Measurements from ENCODE around the gene CHI3L1.

CHI3L1 gene

DNA sequence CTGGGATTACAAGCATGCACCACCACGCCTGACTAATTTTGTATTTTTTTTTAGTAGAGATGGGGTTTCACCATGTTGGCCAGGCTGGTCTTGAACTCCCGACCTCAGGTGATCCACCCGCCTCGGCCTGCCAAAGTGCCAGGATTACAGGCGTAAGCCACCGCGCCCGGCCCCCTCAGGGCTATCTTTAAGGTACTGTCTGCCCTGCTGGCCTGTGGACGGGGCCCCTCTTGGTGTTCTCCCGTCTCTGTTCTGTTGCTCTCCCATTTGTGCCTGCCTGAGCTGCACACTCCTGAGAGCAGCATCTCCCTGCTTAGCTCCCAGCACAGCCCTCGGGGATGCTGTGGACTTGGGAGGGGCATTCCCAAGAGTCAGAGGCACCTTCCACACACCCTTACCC lies 24.8 kb downstream of the CHI3L1 start:
- H3K9ac ChIP-seq = no peak overlapping the region
- peaks cover 24% of the 10 kb centered on the region for H3K27me3 ChIP-seq (ENCODE audit: insufficient read depth, low read depth)
- H3K79me2 ChIP-seq (ENCODE audit: insufficient read depth, low read depth) = no peaks in the 10 kb centered on the region
- no peaks in the 10 kb centered on the region for H3K4me1 ChIP-seq (ENCODE audit: low read depth, poor library complexity, severe bottlenecking)
- no peak overlapping the region for H3K4me3 ChIP-seq (IDR thresholded peaks at IDR 0.05; ENCODE audit: insufficient read depth, low read depth, low read length)
- no peak overlapping the region for H2AFZ ChIP-seq (ENCODE audit: low read depth)
- H3K36me3 ChIP-seq (ENCODE audit: insufficient read depth) = no peaks in the 10 kb centered on the region
- H4K20me1 ChIP-seq (ENCODE audit: insufficient read depth) = no peaks in the 10 kb centered on the region
- H3K4me2 ChIP-seq = no peak overlapping the region
- TF ChIP-seq, protein P1, sequence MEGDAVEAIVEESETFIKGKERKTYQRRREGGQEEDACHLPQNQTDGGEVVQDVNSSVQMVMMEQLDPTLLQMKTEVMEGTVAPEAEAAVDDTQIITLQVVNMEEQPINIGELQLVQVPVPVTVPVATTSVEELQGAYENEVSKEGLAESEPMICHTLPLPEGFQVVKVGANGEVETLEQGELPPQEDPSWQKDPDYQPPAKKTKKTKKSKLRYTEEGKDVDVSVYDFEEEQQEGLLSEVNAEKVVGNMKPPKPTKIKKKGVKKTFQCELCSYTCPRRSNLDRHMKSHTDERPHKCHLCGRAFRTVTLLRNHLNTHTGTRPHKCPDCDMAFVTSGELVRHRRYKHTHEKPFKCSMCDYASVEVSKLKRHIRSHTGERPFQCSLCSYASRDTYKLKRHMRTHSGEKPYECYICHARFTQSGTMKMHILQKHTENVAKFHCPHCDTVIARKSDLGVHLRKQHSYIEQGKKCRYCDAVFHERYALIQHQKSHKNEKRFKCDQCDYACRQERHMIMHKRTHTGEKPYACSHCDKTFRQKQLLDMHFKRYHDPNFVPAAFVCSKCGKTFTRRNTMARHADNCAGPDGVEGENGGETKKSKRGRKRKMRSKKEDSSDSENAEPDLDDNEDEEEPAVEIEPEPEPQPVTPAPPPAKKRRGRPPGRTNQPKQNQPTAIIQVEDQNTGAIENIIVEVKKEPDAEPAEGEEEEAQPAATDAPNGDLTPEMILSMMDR (conservative IDR thresholded peaks at IDR 0.05; ENCODE audit: low read depth, low read length) = no peak
- no peak overlapping the region for H3K27ac ChIP-seq

DNA sequence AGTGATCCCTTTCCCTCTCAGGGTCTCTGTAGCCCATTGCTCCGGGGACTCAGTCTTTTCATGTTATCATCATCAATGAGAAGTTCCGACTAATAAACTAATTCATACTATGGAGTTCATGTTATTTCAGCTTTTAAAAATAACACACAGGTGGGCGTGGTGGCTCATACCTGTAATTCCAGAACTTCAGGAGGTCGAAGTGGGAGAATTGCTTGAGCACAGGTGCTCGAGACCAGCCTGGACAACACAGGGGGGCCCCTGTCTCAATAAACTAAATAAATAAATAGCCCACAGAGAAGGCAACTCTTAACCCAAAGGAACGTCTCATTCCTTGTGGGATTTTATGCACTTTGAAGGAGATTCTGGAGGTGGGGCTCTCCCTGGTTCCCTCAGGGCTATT lies 25.3 kb downstream of the CHI3L1 start:
- Histone ChIP-seq H4K20me1 (ENCODE audit: insufficient read depth) (no peaks in the 10 kb centered on the region), H3K27me3 (ENCODE audit: insufficient read depth, low read depth) (peaks cover 24% of the 10 kb centered on the region), H3K27ac (no peak overlapping the region), H3K4me3 (IDR thresholded peaks at IDR 0.05; ENCODE audit: insufficient read depth, low read depth, low read length) (no peak overlapping the region), H2AFZ (ENCODE audit: low read depth) (no peak overlapping the region), H3K79me2 (ENCODE audit: insufficient read depth, low read depth) (no peaks in the 10 kb centered on the region), H3K4me2 (no peak overlapping the region), H3K4me1 (ENCODE audit: low read depth, poor library complexity, severe bottlenecking) (no peaks in the 10 kb centered on the region), H3K9ac (no peak overlapping the region), H3K36me3 (ENCODE audit: insufficient read depth) (no peaks in the 10 kb centered on the region)
- TF ChIP-seq, protein P1 (conservative IDR thresholded peaks at IDR 0.05; ENCODE audit: low read depth, low read length) = no peak

DNA sequence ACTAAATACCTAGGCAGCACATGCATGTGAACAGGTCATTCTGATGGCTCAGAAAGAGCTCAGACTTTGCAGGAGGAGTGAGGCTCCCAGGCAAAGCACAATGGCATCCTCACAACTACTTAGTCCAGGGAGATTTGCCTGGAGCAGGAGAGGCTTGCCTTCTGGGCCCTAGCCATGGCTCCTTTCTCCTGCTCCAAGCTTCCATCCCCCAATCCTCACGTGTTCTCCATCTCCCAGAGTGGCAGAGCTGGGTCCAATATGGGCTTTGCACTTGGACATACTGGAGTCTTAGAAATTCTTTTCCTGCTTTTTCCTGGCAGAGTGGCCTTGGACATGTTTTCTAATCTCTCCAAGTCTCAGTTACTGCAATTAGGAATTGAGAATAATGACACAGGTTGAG lies 26.7 kb downstream of the CHI3L1 start:
- H2AFZ ChIP-seq (ENCODE audit: low read depth) = no peak overlapping the region
- no peaks in the 10 kb centered on the region for H3K79me2 ChIP-seq (ENCODE audit: insufficient read depth, low read depth)
- H3K9ac ChIP-seq = no peak overlapping the region
- H3K4me1 ChIP-seq (ENCODE audit: low read depth, poor library complexity, severe bottlenecking) = no peaks in the 10 kb centered on the region
- H3K27me3 ChIP-seq (ENCODE audit: insufficient read depth, low read depth) = peaks cover 17% of the 10 kb centered on the region; the same call in 1 of the 2 replicates
- no peak overlapping the region for H3K27ac ChIP-seq
- TF ChIP-seq, protein P1 (conservative IDR thresholded peaks at IDR 0.05; ENCODE audit: low read depth, low read length) = no peak
- H4K20me1 ChIP-seq (ENCODE audit: insufficient read depth) = no peaks in the 10 kb centered on the region
- H3K36me3 ChIP-seq (ENCODE audit: insufficient read depth) = no peaks in the 10 kb centered on the region
- H3K4me2 ChIP-seq = no peak overlapping the region
- H3K4me3 ChIP-seq (IDR thresholded peaks at IDR 0.05; ENCODE audit: insufficient read depth, low read depth, low read length) = no peak overlapping the region

DNA sequence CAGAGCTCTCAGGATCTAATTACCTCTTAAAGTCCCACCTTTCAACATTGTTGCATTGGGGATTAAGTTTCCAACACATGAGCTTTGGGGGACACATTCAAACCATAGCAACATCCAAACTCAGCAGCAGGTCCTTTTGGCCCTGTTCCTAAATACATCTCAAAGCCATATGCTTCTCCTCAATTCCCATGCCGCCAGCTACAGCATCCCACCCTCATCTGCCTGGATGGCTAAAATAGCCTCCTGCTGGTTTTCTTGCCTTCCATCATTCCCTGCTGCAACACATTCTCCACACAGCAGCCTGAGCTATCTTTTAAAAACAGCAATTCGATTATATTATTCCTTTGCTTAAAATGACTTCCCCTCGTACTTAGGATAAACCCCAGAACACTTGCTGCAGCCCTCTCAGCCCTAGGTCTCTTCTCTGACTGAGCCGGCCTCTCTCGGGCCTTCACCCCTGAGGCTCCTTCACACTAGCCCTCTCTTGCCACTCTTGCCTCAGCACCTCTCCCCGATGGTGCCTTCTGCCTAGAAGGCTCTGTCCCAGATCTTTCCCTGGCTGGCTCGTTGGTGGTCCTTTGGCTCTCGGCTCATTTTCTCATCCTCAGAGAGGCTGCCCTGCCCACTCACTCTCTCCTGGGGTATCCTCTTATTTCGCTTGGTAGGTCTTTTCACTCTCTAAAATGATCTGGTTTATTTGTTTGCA lies 27.4 kb downstream of the CHI3L1 start:
- Histone ChIP-seq H3K4me3 (IDR thresholded peaks at IDR 0.05; ENCODE audit: insufficient read depth, low read depth, low read length) (no peak overlapping the region), H3K79me2 (ENCODE audit: insufficient read depth, low read depth) (no peaks in the 10 kb centered on the region), H3K4me1 (ENCODE audit: low read depth, poor library complexity, severe bottlenecking) (no peaks in the 10 kb centered on the region), H2AFZ (ENCODE audit: low read depth) (no peak overlapping the region), H3K27ac (no peak overlapping the region), H3K9ac (no peak overlapping the region), H3K27me3 (ENCODE audit: insufficient read depth, low read depth) (peaks cover 18% of the 10 kb centered on the region; the same call in 1 of the 2 replicates), H3K4me2 (no peak overlapping the region), H3K36me3 (ENCODE audit: insufficient read depth) (no peaks in the 10 kb centered on the region), H4K20me1 (ENCODE audit: insufficient read depth) (no peaks in the 10 kb centered on the region)
- TF ChIP-seq, protein P1 (conservative IDR thresholded peaks at IDR 0.05; ENCODE audit: low read depth, low read length) = no peak
